Neural cell (in vitro differentiated cells): ENCODE data around the gene IFNE.

Experiments used
- EP300 ChIP-seq: fragments of 450-650 bp; conservative IDR thresholded peaks from 2 replicates; pipeline ENCODE4 v1.6.1; 2014; ENCODE audit warnings: antibody characterized with exemption, mild to moderate bottlenecking, moderate library complexity; ENCODE audit not compliant: poor library complexity, severe bottlenecking
- EZH2 ChIP-seq: fragments of 200-600, 300-800 bp; shearing (Covaris generic), sonication (generic); IDR thresholded peaks from 2 replicates; pipeline ENCODE4 v1.6.1; 2014; ENCODE audit warnings: antibody characterized with exemption, low read length, borderline replicate concordance, mild to moderate bottlenecking; ENCODE audit not compliant: insufficient read depth, poor library complexity, severe bottlenecking
- MXI1 ChIP-seq: fragments of 450-650 bp; conservative IDR thresholded peaks from 2 replicates; pipeline ENCODE4 v1.6.1; 2014; ENCODE audit warnings: antibody characterized with exemption, mild to moderate bottlenecking; ENCODE audit not compliant: poor library complexity, severe bottlenecking
- POLR2AphosphoS5 ChIP-seq: IDR thresholded peaks from 2 replicates; pipeline ENCODE4 v1.6.1; 2012
- RAD21 ChIP-seq: fragments of 450-650 bp; conservative IDR thresholded peaks from 2 replicates; pipeline ENCODE4 v1.6.1; 2014; ENCODE audit warnings: antibody characterized with exemption, mild to moderate bottlenecking, moderate library complexity
- SMC3 ChIP-seq: fragments of 450-650 bp; conservative IDR thresholded peaks from 2 replicates; pipeline ENCODE4 v1.6.1; 2014; ENCODE audit warnings: antibody characterized with exemption, mild to moderate bottlenecking, moderate library complexity; ENCODE audit not compliant: poor library complexity
- TAF1 ChIP-seq: IDR thresholded peaks from 2 replicates; pipeline ENCODE4 v1.6.1; 2012; ENCODE audit warnings: low read depth
- TF ChIP-seq, protein P1 (sequence below): fragments of 450-650 bp; IDR thresholded peaks from 2 replicates; pipeline ENCODE4 v1.5.1; 2014; ENCODE audit warnings: antibody characterized with exemption, mild to moderate bottlenecking, moderate library complexity; ENCODE audit not compliant: poor library complexity, severe bottlenecking
- TF ChIP-seq, protein P2 (sequence below): IDR thresholded peaks from 2 replicates; pipeline ENCODE4 v1.6.1; 2012; ENCODE audit warnings: borderline replicate concordance

DNA sequence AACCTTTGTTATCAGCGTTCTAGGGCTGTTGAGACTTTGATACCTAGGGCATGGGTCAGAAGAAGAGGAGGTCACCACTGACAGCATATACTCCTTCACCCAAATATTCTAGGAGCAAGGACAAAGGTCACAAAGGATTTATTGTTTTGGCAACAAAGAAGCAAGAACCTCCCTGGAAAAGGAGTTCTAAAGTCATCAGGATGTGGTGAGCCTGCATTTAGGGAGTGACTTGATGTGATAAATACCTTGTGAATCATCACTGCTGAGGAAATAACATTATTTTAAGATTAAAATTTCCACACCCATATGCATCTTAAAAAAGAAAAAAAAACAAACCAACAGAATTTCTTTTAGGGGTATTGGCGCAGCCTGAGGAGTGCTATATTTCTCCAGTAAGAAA lies 28.0 kb downstream of the IFNE start:
- TF ChIP-seq POLR2AphosphoS5 (no peak), TAF1 (no peak), EP300 (no peak), MXI1 (no peak), RAD21 (no peak), SMC3 (no peak), EZH2 (no peak)
- TF ChIP-seq, protein P1, sequence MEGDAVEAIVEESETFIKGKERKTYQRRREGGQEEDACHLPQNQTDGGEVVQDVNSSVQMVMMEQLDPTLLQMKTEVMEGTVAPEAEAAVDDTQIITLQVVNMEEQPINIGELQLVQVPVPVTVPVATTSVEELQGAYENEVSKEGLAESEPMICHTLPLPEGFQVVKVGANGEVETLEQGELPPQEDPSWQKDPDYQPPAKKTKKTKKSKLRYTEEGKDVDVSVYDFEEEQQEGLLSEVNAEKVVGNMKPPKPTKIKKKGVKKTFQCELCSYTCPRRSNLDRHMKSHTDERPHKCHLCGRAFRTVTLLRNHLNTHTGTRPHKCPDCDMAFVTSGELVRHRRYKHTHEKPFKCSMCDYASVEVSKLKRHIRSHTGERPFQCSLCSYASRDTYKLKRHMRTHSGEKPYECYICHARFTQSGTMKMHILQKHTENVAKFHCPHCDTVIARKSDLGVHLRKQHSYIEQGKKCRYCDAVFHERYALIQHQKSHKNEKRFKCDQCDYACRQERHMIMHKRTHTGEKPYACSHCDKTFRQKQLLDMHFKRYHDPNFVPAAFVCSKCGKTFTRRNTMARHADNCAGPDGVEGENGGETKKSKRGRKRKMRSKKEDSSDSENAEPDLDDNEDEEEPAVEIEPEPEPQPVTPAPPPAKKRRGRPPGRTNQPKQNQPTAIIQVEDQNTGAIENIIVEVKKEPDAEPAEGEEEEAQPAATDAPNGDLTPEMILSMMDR, result no peak
- TF ChIP-seq, protein P2, sequence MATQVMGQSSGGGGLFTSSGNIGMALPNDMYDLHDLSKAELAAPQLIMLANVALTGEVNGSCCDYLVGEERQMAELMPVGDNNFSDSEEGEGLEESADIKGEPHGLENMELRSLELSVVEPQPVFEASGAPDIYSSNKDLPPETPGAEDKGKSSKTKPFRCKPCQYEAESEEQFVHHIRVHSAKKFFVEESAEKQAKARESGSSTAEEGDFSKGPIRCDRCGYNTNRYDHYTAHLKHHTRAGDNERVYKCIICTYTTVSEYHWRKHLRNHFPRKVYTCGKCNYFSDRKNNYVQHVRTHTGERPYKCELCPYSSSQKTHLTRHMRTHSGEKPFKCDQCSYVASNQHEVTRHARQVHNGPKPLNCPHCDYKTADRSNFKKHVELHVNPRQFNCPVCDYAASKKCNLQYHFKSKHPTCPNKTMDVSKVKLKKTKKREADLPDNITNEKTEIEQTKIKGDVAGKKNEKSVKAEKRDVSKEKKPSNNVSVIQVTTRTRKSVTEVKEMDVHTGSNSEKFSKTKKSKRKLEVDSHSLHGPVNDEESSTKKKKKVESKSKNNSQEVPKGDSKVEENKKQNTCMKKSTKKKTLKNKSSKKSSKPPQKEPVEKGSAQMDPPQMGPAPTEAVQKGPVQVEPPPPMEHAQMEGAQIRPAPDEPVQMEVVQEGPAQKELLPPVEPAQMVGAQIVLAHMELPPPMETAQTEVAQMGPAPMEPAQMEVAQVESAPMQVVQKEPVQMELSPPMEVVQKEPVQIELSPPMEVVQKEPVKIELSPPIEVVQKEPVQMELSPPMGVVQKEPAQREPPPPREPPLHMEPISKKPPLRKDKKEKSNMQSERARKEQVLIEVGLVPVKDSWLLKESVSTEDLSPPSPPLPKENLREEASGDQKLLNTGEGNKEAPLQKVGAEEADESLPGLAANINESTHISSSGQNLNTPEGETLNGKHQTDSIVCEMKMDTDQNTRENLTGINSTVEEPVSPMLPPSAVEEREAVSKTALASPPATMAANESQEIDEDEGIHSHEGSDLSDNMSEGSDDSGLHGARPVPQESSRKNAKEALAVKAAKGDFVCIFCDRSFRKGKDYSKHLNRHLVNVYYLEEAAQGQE, result no peak
